ENCODE results near the gene ANKRD24. TPM values are rescaled to one million over a fixed set of nuclear protein-coding genes. Genes with fewer than 3 reads are reported as not detected.
"Not testable (repeated sequence)": the region's sequence is repeated elsewhere in the genome, so short reads cannot be mapped to it uniquely, and the experiment has no call there.

The ANKRD24 gene
- total and polyA plus RNA-seq, 4 donors: 0.28 to 2.5 (median 1.4) TPM

DNA sequence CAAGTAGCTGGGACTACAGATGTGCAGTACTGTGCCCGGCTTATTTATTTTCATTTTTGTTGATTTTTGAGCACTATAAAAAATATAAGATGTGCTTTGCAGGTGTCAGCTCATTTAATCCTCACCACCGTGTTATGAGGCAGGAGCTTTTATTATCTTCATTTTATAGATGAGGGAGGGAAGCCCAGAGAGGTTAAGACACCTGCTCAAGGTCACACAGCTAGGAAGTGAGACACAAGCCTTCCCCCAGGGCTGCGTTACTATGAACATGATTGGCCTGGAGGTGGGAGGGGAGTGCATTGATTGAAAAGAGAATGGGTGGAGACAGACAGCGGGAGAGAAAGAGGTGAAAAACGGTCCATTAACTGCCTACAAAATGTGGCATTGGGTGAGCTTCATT, 7.2 kb downstream of the ANKRD24 start:
- TF ChIP-seq RAD21 (IDR thresholded peaks at IDR 0.05) (no peak), JUND (IDR thresholded peaks at IDR 0.05) (no peak), EGR1 (IDR thresholded peaks at IDR 0.05; ENCODE audit: low read depth in 2 of 2) (no peak), SP1 (IDR thresholded peaks at IDR 0.05) (no peak), NR2F2 (IDR thresholded peaks at IDR 0.05) (no peak), GABPA (IDR thresholded peaks at IDR 0.05 in 1 of 2, conservative IDR thresholded peaks at IDR 0.05 in 1 of 2) (no peak), YY1 (IDR thresholded peaks at IDR 0.05) (no peak), TAF1 (conservative IDR thresholded peaks at IDR 0.05) (no peak), HNF4G (IDR thresholded peaks at IDR 0.05) (no peak), FOXA2 (IDR thresholded peaks at IDR 0.05) (no peak), FOXA1 (IDR thresholded peaks at IDR 0.05) (no peak), RXRA (IDR thresholded peaks at IDR 0.05) (no peak), HNF4A (conservative IDR thresholded peaks at IDR 0.05) (no peak)
- TF ChIP-seq, protein P1, sequence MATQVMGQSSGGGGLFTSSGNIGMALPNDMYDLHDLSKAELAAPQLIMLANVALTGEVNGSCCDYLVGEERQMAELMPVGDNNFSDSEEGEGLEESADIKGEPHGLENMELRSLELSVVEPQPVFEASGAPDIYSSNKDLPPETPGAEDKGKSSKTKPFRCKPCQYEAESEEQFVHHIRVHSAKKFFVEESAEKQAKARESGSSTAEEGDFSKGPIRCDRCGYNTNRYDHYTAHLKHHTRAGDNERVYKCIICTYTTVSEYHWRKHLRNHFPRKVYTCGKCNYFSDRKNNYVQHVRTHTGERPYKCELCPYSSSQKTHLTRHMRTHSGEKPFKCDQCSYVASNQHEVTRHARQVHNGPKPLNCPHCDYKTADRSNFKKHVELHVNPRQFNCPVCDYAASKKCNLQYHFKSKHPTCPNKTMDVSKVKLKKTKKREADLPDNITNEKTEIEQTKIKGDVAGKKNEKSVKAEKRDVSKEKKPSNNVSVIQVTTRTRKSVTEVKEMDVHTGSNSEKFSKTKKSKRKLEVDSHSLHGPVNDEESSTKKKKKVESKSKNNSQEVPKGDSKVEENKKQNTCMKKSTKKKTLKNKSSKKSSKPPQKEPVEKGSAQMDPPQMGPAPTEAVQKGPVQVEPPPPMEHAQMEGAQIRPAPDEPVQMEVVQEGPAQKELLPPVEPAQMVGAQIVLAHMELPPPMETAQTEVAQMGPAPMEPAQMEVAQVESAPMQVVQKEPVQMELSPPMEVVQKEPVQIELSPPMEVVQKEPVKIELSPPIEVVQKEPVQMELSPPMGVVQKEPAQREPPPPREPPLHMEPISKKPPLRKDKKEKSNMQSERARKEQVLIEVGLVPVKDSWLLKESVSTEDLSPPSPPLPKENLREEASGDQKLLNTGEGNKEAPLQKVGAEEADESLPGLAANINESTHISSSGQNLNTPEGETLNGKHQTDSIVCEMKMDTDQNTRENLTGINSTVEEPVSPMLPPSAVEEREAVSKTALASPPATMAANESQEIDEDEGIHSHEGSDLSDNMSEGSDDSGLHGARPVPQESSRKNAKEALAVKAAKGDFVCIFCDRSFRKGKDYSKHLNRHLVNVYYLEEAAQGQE (IDR thresholded peaks at IDR 0.05): no peak
- TF ChIP-seq, protein P2, sequence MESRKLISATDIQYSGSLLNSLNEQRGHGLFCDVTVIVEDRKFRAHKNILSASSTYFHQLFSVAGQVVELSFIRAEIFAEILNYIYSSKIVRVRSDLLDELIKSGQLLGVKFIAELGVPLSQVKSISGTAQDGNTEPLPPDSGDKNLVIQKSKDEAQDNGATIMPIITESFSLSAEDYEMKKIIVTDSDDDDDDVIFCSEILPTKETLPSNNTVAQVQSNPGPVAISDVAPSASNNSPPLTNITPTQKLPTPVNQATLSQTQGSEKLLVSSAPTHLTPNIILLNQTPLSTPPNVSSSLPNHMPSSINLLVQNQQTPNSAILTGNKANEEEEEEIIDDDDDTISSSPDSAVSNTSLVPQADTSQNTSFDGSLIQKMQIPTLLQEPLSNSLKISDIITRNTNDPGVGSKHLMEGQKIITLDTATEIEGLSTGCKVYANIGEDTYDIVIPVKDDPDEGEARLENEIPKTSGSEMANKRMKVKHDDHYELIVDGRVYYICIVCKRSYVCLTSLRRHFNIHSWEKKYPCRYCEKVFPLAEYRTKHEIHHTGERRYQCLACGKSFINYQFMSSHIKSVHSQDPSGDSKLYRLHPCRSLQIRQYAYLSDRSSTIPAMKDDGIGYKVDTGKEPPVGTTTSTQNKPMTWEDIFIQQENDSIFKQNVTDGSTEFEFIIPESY (IDR thresholded peaks at IDR 0.05): no peak
- TF ChIP-seq, protein P3, sequence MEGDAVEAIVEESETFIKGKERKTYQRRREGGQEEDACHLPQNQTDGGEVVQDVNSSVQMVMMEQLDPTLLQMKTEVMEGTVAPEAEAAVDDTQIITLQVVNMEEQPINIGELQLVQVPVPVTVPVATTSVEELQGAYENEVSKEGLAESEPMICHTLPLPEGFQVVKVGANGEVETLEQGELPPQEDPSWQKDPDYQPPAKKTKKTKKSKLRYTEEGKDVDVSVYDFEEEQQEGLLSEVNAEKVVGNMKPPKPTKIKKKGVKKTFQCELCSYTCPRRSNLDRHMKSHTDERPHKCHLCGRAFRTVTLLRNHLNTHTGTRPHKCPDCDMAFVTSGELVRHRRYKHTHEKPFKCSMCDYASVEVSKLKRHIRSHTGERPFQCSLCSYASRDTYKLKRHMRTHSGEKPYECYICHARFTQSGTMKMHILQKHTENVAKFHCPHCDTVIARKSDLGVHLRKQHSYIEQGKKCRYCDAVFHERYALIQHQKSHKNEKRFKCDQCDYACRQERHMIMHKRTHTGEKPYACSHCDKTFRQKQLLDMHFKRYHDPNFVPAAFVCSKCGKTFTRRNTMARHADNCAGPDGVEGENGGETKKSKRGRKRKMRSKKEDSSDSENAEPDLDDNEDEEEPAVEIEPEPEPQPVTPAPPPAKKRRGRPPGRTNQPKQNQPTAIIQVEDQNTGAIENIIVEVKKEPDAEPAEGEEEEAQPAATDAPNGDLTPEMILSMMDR (IDR thresholded peaks at IDR 0.05; ENCODE audit: low read depth, low read length, missing input control): no peak
- TF ChIP-seq, protein P4, sequence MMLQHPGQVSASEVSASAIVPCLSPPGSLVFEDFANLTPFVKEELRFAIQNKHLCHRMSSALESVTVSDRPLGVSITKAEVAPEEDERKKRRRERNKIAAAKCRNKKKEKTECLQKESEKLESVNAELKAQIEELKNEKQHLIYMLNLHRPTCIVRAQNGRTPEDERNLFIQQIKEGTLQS (IDR thresholded peaks at IDR 0.05): no peak
- TF ChIP-seq, protein P5, sequence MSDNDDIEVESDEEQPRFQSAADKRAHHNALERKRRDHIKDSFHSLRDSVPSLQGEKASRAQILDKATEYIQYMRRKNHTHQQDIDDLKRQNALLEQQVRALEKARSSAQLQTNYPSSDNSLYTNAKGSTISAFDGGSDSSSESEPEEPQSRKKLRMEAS (IDR thresholded peaks at IDR 0.05): no peak
- no peak overlapping the region for H3K27ac ChIP-seq (ENCODE audit: low read depth in 1 of 2, low read length in 2 of 2)
- no peaks in the 10 kb centered on the region for H3K9me3 ChIP-seq (ENCODE audit: control insufficient read depth in 4 of 4, low read length in 3 of 4)
- DNase-seq (ENCODE audit: low spot score): no peak
- H3K36me3 ChIP-seq (ENCODE audit: control insufficient read depth in 4 of 4, insufficient read depth in 3 of 4, low read depth in 1 of 4, low read length in 3 of 4): no peaks in the 10 kb centered on the region
- peaks cover 0 to 7% (median 0%) of the 10 kb centered on the region in 4 donors for H3K4me1 ChIP-seq (ENCODE audit: control insufficient read depth in 4 of 4, insufficient read depth in 4 of 4, low read length in 3 of 4)
- H3K27me3 ChIP-seq (ENCODE audit: control insufficient read depth in 4 of 4, insufficient read depth in 4 of 4, low read length in 3 of 4): no peaks in the 10 kb centered on the region
- 84% methylated on average over 5 of the region's 5 CpGs for WGBS
- H3K4me3 ChIP-seq (ENCODE audit: low read depth in 1 of 3, low read length in 3 of 3): no peak overlapping the region
- no peak overlapping the region for H3K9ac ChIP-seq (ENCODE audit: low read depth in 1 of 2, low read length in 2 of 2)

DNA sequence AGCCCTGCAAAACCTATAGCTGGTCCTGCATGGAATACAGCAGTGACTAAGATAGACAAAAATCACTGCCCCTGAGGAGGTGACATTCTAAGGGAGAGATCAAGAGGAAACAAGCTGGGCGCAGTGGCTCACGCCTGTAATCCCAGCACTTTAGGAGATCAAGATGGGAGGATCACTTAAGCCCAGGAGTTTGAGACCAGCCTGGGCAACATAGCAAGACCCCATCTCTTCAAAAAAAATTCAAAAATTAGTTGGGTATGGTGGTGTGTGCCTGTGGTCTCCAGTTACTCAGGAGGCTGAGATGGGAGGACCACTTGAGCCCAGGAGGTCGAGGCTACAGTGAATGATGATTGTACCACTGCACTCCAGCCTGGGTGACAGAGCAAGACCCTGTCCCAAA, 10.0 kb downstream of the ANKRD24 start:
- not testable (repeated sequence) for H3K27ac ChIP-seq (ENCODE audit: low read depth in 1 of 2, low read length in 2 of 2); H3K9ac ChIP-seq (ENCODE audit: low read depth in 1 of 2, low read length in 2 of 2); H3K4me3 ChIP-seq (ENCODE audit: low read depth in 1 of 3, low read length in 3 of 3); H3K36me3 ChIP-seq (ENCODE audit: control insufficient read depth in 4 of 4, insufficient read depth in 3 of 4, low read depth in 1 of 4, low read length in 3 of 4); DNase-seq (ENCODE audit: low spot score); H3K9me3 ChIP-seq (ENCODE audit: control insufficient read depth in 4 of 4, low read length in 3 of 4); H3K4me1 ChIP-seq (ENCODE audit: control insufficient read depth in 4 of 4, insufficient read depth in 4 of 4, low read length in 3 of 4); H3K27me3 ChIP-seq (ENCODE audit: control insufficient read depth in 4 of 4, insufficient read depth in 4 of 4, low read length in 3 of 4)
- 94% methylated on average over 3 of the region's 3 CpGs for WGBS

Measured in liver (tissue), 9 donors.